ENCODE results near the gene LIMA1.
"Not testable (repeated sequence)": the region's sequence is repeated elsewhere in the genome, so short reads cannot be mapped to it uniquely, and the experiment has no call there.

The LIMA1 gene

GRCh38 chr12:50157259-50157658, 126.1 kb downstream of the LIMA1 start:
- H4K20me1 ChIP-seq (ENCODE audit: insufficient read depth, low read length) = peaks cover 9% of the 10 kb centered on the region; the same call in 1 of the 2 replicates
- no peaks in the 10 kb centered on the region for H3K4me1 ChIP-seq (ENCODE audit: insufficient read depth, low read length)
- no peak overlapping the region for H3K4me2 ChIP-seq (ENCODE audit: insufficient read depth, low read length)
- no peaks in the 10 kb centered on the region for H3K9me3 ChIP-seq (ENCODE audit: insufficient read depth, low read length, severe bottlenecking)
- ATAC-seq (ENCODE audit: insufficient read depth, low read depth) = no peak
- peaks cover 73% of the 10 kb centered on the region for H3K79me2 ChIP-seq (ENCODE audit: insufficient read depth, low read length)
- H3K27ac ChIP-seq (ENCODE audit: low read length) = no peak overlapping the region
- H3K4me3 ChIP-seq (ENCODE audit: low read depth in 1 of 2, low read length in 2 of 2) = no peak overlapping the region
- H3K27me3 ChIP-seq (ENCODE audit: insufficient read depth, low read length, poor library complexity) = no peaks in the 10 kb centered on the region
- TF ChIP-seq, protein P1, sequence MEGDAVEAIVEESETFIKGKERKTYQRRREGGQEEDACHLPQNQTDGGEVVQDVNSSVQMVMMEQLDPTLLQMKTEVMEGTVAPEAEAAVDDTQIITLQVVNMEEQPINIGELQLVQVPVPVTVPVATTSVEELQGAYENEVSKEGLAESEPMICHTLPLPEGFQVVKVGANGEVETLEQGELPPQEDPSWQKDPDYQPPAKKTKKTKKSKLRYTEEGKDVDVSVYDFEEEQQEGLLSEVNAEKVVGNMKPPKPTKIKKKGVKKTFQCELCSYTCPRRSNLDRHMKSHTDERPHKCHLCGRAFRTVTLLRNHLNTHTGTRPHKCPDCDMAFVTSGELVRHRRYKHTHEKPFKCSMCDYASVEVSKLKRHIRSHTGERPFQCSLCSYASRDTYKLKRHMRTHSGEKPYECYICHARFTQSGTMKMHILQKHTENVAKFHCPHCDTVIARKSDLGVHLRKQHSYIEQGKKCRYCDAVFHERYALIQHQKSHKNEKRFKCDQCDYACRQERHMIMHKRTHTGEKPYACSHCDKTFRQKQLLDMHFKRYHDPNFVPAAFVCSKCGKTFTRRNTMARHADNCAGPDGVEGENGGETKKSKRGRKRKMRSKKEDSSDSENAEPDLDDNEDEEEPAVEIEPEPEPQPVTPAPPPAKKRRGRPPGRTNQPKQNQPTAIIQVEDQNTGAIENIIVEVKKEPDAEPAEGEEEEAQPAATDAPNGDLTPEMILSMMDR (IDR thresholded peaks at IDR 0.05; ENCODE audit: borderline replicate concordance, extremely low read depth, low read length, poor library complexity, severe bottlenecking) = no peak
- TF ChIP-seq EZH2 (IDR thresholded peaks at IDR 0.05; ENCODE audit: borderline replicate concordance, low read depth, low read length, severe bottlenecking) = no peak
- peaks cover 12% of the 10 kb centered on the region for H3K36me3 ChIP-seq (ENCODE audit: insufficient read depth, low read length)
- no peak overlapping the region for H2AFZ ChIP-seq (ENCODE audit: low read depth, low read length)
- no peak for DNase-seq
- no peak overlapping the region for H3K9ac ChIP-seq (ENCODE audit: low read depth, low read length)

- Histone ChIP-seq H3K4me1 (ENCODE audit: insufficient read depth, low read length) (no peaks in the 10 kb centered on the region), H3K4me2 (ENCODE audit: insufficient read depth, low read length) (no peak overlapping the region), H3K27me3 (ENCODE audit: insufficient read depth, low read length, poor library complexity) (no peaks in the 10 kb centered on the region), H3K36me3 (ENCODE audit: insufficient read depth, low read length) (peaks cover 12% of the 10 kb centered on the region), H2AFZ (ENCODE audit: low read depth, low read length) (no peak overlapping the region), H3K27ac (ENCODE audit: low read length) (no peak overlapping the region), H3K4me3 (ENCODE audit: low read depth in 1 of 2, low read length in 2 of 2) (no peak overlapping the region), H3K9me3 (ENCODE audit: insufficient read depth, low read length, severe bottlenecking) (no peaks in the 10 kb centered on the region), H3K79me2 (ENCODE audit: insufficient read depth, low read length) (peaks cover 74% of the 10 kb centered on the region), H3K9ac (ENCODE audit: low read depth, low read length) (no peak overlapping the region), H4K20me1 (ENCODE audit: insufficient read depth, low read length) (peaks cover 11% of the 10 kb centered on the region; the same call in 1 of the 2 replicates)
- no peak for DNase-seq
- TF ChIP-seq, protein P1 (IDR thresholded peaks at IDR 0.05; ENCODE audit: borderline replicate concordance, extremely low read depth, low read length, poor library complexity, severe bottlenecking) = no peak
- TF ChIP-seq EZH2 (IDR thresholded peaks at IDR 0.05; ENCODE audit: borderline replicate concordance, low read depth, low read length, severe bottlenecking) = no peak
- no peak for ATAC-seq (ENCODE audit: insufficient read depth, low read depth)
Measured at GRCh38 chr12:50156641-50157040, 126.7 kb downstream of the LIMA1 start.

DNA sequence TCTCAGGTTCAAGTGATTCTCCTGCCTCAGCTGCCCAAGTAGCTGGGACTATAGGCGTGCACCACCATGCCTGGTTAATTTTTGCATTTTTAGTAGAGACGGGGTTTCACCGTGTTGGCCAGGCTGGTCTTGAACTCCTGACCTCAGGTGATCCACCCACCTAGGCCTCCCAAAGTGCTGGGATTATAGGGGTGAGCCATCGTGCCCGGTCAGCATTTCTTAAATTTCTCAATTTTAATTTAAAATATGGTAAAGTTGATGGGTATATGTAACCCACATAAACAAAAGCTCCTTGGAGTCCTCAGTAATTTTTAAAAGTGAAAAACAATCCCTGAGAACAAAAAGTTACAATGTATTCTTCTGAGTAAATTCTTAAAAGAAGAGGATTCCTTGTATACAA, 128.4 kb downstream of the LIMA1 start:
- H3K9ac ChIP-seq (ENCODE audit: low read depth, low read length); H3K4me2 ChIP-seq (ENCODE audit: insufficient read depth, low read length); H3K4me1 ChIP-seq (ENCODE audit: insufficient read depth, low read length); H3K27ac ChIP-seq (ENCODE audit: low read length); H3K9me3 ChIP-seq (ENCODE audit: insufficient read depth, low read length, severe bottlenecking); H3K27me3 ChIP-seq (ENCODE audit: insufficient read depth, low read length, poor library complexity); ATAC-seq (ENCODE audit: insufficient read depth, low read depth); DNase-seq; H3K4me3 ChIP-seq (ENCODE audit: low read depth in 1 of 2, low read length in 2 of 2); H2AFZ ChIP-seq (ENCODE audit: low read depth, low read length): not testable (repeated sequence)
- Histone ChIP-seq H3K36me3 (ENCODE audit: insufficient read depth, low read length) (peaks cover 12% of the 10 kb centered on the region), H3K79me2 (ENCODE audit: insufficient read depth, low read length) (peaks cover 70% of the 10 kb centered on the region), H4K20me1 (ENCODE audit: insufficient read depth, low read length) (peaks cover 18% of the 10 kb centered on the region; the same call in 1 of the 2 replicates)

DNA sequence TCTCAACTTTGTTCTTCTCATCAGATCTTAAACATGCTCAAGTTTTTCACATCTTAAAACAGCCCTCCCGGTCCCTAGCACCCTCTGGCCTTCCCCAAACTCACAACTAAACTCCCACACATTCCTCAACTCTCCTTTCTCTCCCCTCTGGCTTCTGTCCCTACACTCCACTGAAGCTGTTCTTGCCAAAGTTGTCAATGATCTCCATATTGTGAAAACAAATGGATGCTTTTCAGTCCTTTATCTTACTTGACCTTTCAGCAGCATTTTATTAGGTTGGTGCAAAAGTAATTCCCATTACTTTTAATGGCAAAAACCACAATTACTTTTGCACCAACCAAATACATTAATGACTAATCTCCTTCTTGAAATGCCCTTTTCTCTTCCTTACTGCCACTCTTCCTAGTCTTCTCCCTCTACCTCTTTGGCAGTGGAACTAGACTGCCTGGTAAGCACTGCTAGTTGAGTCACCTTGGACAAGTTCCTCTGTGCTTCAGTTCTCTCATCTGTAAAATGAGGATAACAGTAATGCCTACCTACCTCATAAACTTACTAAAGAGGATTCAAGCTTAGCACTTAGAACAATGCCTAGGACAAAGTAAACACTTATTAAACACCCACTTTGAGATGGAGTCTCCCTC, 132.2 kb downstream of the LIMA1 start:
- Histone ChIP-seq H3K27ac (ENCODE audit: low read length) (no peak overlapping the region), H3K27me3 (ENCODE audit: insufficient read depth, low read length, poor library complexity) (no peaks in the 10 kb centered on the region), H3K79me2 (ENCODE audit: insufficient read depth, low read length) (peaks cover 64% of the 10 kb centered on the region), H3K36me3 (ENCODE audit: insufficient read depth, low read length) (peaks cover 4% of the 10 kb centered on the region), H3K9ac (ENCODE audit: low read depth, low read length) (no peak overlapping the region), H3K4me2 (ENCODE audit: insufficient read depth, low read length) (no peak overlapping the region), H3K4me3 (ENCODE audit: low read depth in 1 of 2, low read length in 2 of 2) (no peak overlapping the region), H4K20me1 (ENCODE audit: insufficient read depth, low read length) (peaks cover 11% of the 10 kb centered on the region; the same call in 1 of the 2 replicates), H2AFZ (ENCODE audit: low read depth, low read length) (no peak overlapping the region), H3K9me3 (ENCODE audit: insufficient read depth, low read length, severe bottlenecking) (no peaks in the 10 kb centered on the region), H3K4me1 (ENCODE audit: insufficient read depth, low read length) (no peaks in the 10 kb centered on the region)
- DNase-seq (no peak), ATAC-seq (ENCODE audit: insufficient read depth, low read depth) (no peak)
- TF ChIP-seq EZH2 (IDR thresholded peaks at IDR 0.05; ENCODE audit: borderline replicate concordance, low read depth, low read length, severe bottlenecking) = no peak
- TF ChIP-seq, protein P1 (IDR thresholded peaks at IDR 0.05; ENCODE audit: borderline replicate concordance, extremely low read depth, low read length, poor library complexity, severe bottlenecking) = no peak

Measured in DND-41 (cell line).